Amniotic epithelial cell (primary cell): ENCODE measurements around the gene APCDD1L.
A peak's percentile ranks its signal among the peaks of the same experiment; 100 is the strongest.
"Not testable (repeated sequence)": the region's sequence is repeated elsewhere in the genome, so short reads cannot be mapped to it uniquely, and the experiment has no call there.

Experiments used
- DNase-seq: peaks from one replicate; pipeline ENCODE4 v3.0.0-alpha.2; 2010; ENCODE audit warnings: low read depth

Gene APCDD1L

GRCh38 chr20:58440021-58440767 is 75.0 kb downstream of the APCDD1L start:
- peak; percentile 53 for DNase-seq

DNA sequence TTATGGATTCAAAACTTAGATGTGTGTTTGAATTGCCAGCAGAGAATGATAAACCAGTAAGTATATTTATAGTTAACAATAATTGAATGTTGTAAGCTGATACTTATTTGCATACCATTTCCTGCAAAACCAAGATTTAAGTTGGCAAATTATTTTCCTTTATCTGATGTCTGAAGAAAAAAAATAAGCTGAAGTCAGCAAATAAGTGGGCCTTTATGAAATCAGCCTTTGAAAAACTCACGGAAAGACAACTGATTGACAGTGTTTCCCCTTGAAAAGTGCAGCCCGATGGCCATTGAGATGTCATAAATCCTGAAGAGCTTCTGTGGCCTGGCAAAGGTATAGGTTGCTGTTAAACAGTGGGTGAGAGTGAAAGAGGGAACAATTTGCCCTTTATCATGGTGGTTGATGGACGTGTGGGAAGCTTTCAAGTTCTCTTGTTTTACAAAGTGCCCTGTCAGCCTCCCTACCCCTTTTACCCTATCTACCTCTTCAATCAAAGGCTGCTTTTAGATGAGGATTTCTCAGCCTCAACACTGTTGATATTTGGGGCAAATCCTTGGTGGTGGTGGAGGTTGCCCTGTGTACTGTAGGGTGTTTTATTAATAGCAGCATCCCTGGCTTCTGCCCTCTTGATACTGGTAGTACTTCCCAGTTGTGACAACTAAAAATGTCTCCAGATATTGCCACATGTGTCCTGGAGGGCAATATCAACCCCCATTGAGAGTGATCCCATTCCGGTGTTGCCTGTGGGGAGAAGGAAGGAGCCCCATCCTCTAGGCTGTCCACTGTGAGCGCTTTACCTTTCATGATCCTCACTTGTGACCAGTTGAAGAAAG is 76.0 kb downstream of the APCDD1L start:
- no peak for DNase-seq

- DNase-seq, result no peak
These were observed 78.1 kb downstream of the APCDD1L start for GRCh38 chr20:58436868-58437645.

DNA sequence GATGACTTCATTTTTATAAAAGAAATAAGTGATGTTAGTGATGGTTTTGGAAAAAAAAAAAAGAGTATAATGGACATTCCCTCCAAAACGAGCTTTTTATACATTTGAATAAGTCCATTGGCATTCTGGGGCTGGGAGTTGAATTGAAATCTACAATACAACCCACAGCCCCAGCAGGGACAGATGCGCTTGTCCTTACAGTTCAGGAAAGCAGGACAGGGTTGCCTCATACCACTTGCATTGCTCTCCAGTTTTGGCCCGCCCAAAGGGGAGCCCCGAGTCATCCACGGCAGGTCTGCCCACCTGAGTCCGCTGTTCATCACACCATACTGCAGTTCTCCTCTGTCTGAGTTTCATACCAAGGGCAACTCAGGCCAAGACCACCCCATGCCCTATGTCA is 80.0 kb downstream of the APCDD1L start:
- DNase-seq, result no peak

- no peak for DNase-seq
These were observed 80.9 kb downstream of the APCDD1L start for GRCh38 chr20:58434326-58434725.

GRCh38 chr20:58433759-58434158 is 81.4 kb downstream of the APCDD1L start:
- peak; percentile 90 for DNase-seq

- no peak for DNase-seq
These were observed 82.1 kb downstream of the APCDD1L start for GRCh38 chr20:58433029-58433647.

GRCh38 chr20:58432186-58432954 is 82.8 kb downstream of the APCDD1L start:
- DNase-seq, result peak; percentile 26

DNA sequence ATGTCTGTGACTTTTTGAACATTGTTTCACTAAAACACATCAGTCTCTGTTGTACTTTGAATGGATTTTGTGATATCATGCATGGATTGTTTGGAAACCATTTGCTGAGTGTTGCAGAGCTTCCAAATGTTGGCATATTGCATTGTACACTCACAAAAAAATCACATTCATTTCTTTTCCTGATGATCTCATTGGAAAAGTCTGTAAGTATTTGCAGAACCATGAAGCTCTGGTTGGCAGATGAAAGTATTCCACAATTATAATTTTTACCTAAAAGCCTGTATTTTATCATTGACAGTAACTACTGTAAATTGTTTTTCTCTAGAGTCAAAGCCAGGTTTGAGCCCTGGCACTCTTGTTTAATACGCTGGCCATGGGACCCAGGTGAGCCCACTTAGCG is 84.1 kb downstream of the APCDD1L start:
- DNase-seq, result no peak

GRCh38 chr20:58429303-58429702 is 85.9 kb downstream of the APCDD1L start:
- no peak for DNase-seq

DNA sequence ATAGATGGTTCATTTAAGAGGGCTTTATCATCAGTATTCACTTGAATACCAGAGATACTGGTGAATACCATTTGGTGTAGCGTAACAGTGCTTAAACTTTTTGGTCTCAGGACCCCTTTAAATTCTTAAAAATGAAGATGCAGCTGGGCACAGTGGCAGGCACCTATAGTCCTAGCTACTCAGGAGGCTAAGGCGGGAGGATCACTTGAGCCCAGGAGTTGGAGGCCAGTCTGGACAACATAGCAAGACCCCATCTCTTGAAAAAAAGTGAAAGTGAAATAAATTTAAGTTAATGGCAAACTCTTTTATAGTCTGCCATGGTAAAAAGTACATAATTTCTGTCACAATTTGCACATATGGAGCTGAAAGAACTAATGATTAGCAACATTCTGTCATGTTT is 86.8 kb downstream of the APCDD1L start:
- no peak for DNase-seq

DNA sequence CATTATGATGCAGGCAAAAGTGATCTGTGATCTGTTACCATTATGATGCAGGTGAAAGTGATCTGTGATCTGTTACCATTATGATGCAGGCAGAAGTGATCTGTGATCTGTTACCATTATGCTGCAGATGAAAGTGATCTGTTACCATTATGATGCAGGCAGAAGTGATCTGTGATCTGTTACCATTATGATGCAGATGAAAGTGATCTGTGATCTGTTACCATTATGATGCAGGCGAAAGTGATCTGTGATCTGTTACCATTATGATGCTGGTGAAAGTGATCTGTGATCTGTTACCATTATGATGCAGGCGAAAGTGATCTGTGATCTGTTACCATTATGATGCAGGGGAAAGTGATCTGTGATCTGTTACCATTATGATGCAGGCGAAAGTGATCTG is 87.6 kb downstream of the APCDD1L start:
- DNase-seq, result not testable (repeated sequence)

DNA sequence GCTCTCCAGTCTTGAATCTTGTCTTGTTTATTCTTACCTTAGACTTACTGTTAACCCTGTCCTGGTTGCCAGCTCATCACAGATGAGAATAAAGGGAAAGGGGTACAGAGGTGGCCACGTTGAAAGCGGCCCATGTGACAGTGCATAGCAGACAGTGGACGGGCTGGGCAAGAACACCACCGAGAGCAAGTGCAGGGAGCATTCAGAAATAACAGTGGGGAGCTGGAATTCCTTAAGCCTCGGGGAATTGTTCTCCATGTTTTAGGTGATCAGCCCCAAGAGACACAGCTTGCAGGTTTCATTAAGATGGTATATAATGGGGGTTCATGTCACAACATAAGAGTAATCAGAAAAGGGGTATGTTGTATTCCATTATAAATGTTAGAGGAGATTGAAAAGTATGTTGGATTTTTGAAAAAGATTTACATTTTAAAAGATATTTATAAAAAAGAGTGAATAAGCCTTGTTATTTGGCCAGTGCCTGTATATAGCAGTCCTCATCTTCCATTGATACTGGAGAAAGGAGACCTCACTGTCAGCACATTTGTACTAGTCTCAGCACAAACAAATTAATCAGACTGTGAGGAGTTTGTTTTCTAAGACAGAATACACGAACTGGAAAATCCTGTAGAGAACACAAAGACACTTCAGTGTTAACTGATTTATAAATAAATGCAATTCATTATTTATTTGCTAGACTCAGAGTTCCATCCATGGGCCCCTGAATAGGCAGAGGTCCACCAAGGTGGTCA is 90.8 kb downstream of the APCDD1L start:
- DNase-seq, result no peak

DNA sequence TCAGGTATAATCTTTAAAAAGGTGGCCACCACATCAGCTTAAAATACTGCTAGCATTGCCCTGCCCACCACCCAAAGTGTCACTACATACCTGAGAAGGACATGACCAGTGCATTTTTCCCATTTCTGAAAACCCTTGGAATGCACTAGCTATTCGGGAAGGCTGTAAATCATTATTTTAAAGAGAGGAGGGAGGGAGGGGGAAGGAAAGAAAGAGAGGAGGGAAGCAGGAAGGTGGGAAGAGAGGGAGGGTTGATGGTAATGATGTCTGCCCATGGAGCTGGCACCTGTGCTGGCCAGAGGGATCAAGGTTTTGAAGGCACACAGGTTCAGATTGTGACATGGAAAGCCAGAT is 93.7 kb downstream of the APCDD1L start:
- DNase-seq, result no peak

GRCh38 chr20:58420798-58421496 is 94.3 kb downstream of the APCDD1L start:
- peak; percentile 82 for DNase-seq

- DNase-seq, result no peak
These were observed 96.0 kb downstream of the APCDD1L start for GRCh38 chr20:58418949-58419748.

DNA sequence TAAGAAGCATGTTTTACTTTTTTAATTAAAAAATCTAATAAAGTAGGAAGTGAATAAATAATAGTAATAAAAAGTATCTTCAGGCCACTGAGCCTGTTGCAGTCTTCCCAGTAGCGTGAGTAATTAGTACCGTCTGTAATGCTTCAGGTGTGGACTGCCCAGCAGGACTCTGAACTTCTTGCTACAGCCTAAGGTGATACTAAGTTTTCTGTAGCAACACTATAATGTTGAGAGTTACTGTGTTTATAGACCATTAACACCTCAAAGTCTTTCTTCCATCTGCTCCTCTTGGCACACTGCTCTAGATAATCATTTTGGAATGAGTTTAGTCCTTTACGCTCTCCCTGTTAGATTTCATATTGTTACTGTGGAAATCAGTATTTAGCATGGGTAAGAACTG is 97.8 kb downstream of the APCDD1L start:
- no peak for DNase-seq

GRCh38 chr20:58416835-58417234 is 98.4 kb downstream of the APCDD1L start:
- no peak for DNase-seq

GRCh38 chr20:58416057-58416456 is 99.1 kb downstream of the APCDD1L start:
- DNase-seq, result no peak
